HepG2 (cell line): ENCODE results near the gene SSPN. TPM values are rescaled to one million over a fixed set of nuclear protein-coding genes. Genes with fewer than 3 reads are reported as not detected.

ENCODE experiments used
- ATAC-seq: fragments of 200-7000 bp; cut with Tn5 transposase; 3 replicates; pipeline ENCODE4 v1.9.1; 2020; ENCODE audit warnings: mild to moderate bottlenecking, moderate library complexity
- BruUV-seq: library from RNA; stranded (reverse); fragments of 400-500 nt; replicated peaks from 2 replicates; lab custom pipeline; 2021; lab: Mats Ljungman, UMichigan
- CTCF ChIA-PET: fragments of 300-600 bp; formaldehyde crosslinking; extraction: SDS; loops from one replicate; lab custom pipeline; 2021; ENCODE audit warnings: low total read pairs, inconsistent platforms, low intra/inter-chr PET ratio; lab: Yijun Ruan, JAX
- POLR2A ChIA-PET: fragments of 350-600 bp; sonication (Branson Sonifier 250); formaldehyde crosslinking; loops from one replicate; lab custom pipeline; 2020; ENCODE audit warnings: antibody characterized with exemption, inconsistent platforms; lab: Yijun Ruan, JAX
- DNase-seq: peaks from one replicate; pipeline ENCODE4 v3.0.0-alpha.2; 2015; ENCODE audit warnings: low spot score
- FAIRE-seq: peaks from 3 replicates; lab custom pipeline; 2011; peaks lifted over from hg19 to GRCh38; lab: Jason Lieb, UNC
- H2AFZ ChIP-seq: one replicate; pipeline ENCODE4 v1.6.1; 2011; ENCODE audit warnings: low read length, inconsistent platforms
- H3K27ac ChIP-seq: fragments of 300-600 bp; 3 replicates; pipeline ENCODE4 v1.8.0; 2011; ENCODE audit warnings: mixed run types, mild to moderate bottlenecking, mixed read lengths, low read length, inconsistent platforms; ENCODE audit not compliant: insufficient read depth; ENCODE audit errors: extremely low read length
- H3K27me3 ChIP-seq, 2 experiments: fragments of 200-600 bp in 1 of 2; 2 replicates in 1 of 2; 3 replicates in 1 of 2; pipeline versions ENCODE4 v1.6.0 to v1.8.0; 2011; ENCODE audit warnings: low read length in 2 of 2, mild to moderate bottlenecking in 2 of 2, moderate library complexity in 2 of 2, inconsistent platforms in 1 of 2; ENCODE audit not compliant: insufficient read depth in 2 of 2, control insufficient read depth in 1 of 2
- H3K36me3 ChIP-seq, 2 experiments: fragments of 200-600 bp in 1 of 2; replicated peaks in 1 of 2; 2 replicates in 1 of 2; 3 replicates in 1 of 2; pipeline versions ENCODE4 v1.5.1 to v1.8.0; 2011; ENCODE audit warnings: low read length in 2 of 2, inconsistent platforms in 1 of 2; ENCODE audit not compliant: insufficient read depth in 2 of 2, control insufficient read depth in 1 of 2
- H3K4me1 ChIP-seq: 2 replicates; pipeline ENCODE4 v1.5.1; 2012; ENCODE audit warnings: low read length, inconsistent platforms; ENCODE audit not compliant: insufficient read depth
- H3K4me2 ChIP-seq: 2 replicates; pipeline ENCODE4 v1.6.0; 2011; ENCODE audit warnings: low read depth, low read length, inconsistent platforms
- H3K4me3 ChIP-seq, 3 experiments: fragments of 200-600 bp in 1 of 3; sonication (generic), shearing (Covaris generic) in 1 of 3; replicated peaks in 1 of 3; 2 replicates each; pipeline ENCODE4 v1.5.1; 2011 to 2016; ENCODE audit warnings: low read length in 3 of 3, inconsistent platforms in 2 of 3, low read depth in 2 of 3, mild to moderate bottlenecking in 2 of 3, control low read depth in 1 of 3, mixed read lengths in 1 of 3; ENCODE audit not compliant: insufficient read depth in 1 of 3
- H3K79me2 ChIP-seq: one replicate; pipeline ENCODE4 v1.6.1; 2011; ENCODE audit warnings: low read length, inconsistent platforms; ENCODE audit not compliant: insufficient read depth
- H3K9ac ChIP-seq: 2 replicates; pipeline ENCODE4 v1.6.0; 2011; ENCODE audit warnings: mild to moderate bottlenecking, low read depth, low read length, inconsistent platforms; ENCODE audit not compliant: insufficient read depth
- H3K9me3 ChIP-seq: 2 replicates; pipeline ENCODE4 v1.5.1; 2012; ENCODE audit warnings: mild to moderate bottlenecking, low read length
- H4K20me1 ChIP-seq: 2 replicates; pipeline ENCODE4 v1.6.0; 2011; ENCODE audit warnings: inconsistent platforms, mild to moderate bottlenecking, low read length, moderate library complexity; ENCODE audit not compliant: insufficient read depth
- ATF7-NPFF ChIP-seq: sonication (generic); formaldehyde crosslinking; IDR thresholded peaks from 2 replicates; pipeline ENCODE4 v1.8.1; 2023; ENCODE audit warnings: mild to moderate bottlenecking, low read depth, missing genetic modification reagents, moderate library complexity
- CCDC6 ChIP-seq: sonication (generic); formaldehyde crosslinking; IDR thresholded peaks from 2 replicates; pipeline ENCODE4 v1.8.1; 2022; ENCODE audit warnings: mild to moderate bottlenecking, missing genetic modification reagents, moderate library complexity
- DR1 ChIP-seq: sonication (generic); formaldehyde crosslinking; IDR thresholded peaks from 2 replicates; pipeline ENCODE4 v1.8.0; 2021; ENCODE audit warnings: mild to moderate bottlenecking, missing genetic modification reagents, inconsistent platforms
- FOXM1 ChIP-seq: sonication (generic); formaldehyde crosslinking; IDR thresholded peaks from 2 replicates; pipeline ENCODE4 v1.5.0; 2020; ENCODE audit warnings: missing genetic modification reagents
- HOXA7 ChIP-seq: sonication (generic); formaldehyde crosslinking; IDR thresholded peaks from 2 replicates; pipeline ENCODE4 v1.8.1; 2022; ENCODE audit warnings: mild to moderate bottlenecking, missing genetic modification reagents, moderate library complexity
- MEIS1 ChIP-seq: sonication (generic); formaldehyde crosslinking; IDR thresholded peaks from 2 replicates; pipeline ENCODE4 v1.9.0; 2021; ENCODE audit warnings: mild to moderate bottlenecking, missing genetic modification reagents, moderate library complexity, borderline replicate concordance
- ZBTB33 ChIP-seq: sonication (generic); formaldehyde crosslinking; IDR thresholded peaks from 2 replicates; pipeline ENCODE4 v1.4.0; 2020; ENCODE audit warnings: missing genetic modification reagents
- ZFAT ChIP-seq: sonication (generic); formaldehyde crosslinking; conservative IDR thresholded peaks from 2 replicates; pipeline ENCODE4 v1.8.1; 2023; ENCODE audit warnings: missing genetic modification reagents, inconsistent platforms
- ZFP36L2 ChIP-seq: sonication (generic); formaldehyde crosslinking; IDR thresholded peaks from 2 replicates; pipeline ENCODE4 v1.4.0; 2020; ENCODE audit warnings: missing genetic modification reagents
- ZNF230 ChIP-seq: sonication (generic); formaldehyde crosslinking; IDR thresholded peaks from 2 replicates; pipeline ENCODE4 v1.4.0; 2020; ENCODE audit warnings: mild to moderate bottlenecking, missing genetic modification reagents
- ZNF263 ChIP-seq: sonication (generic); formaldehyde crosslinking; IDR thresholded peaks from 2 replicates; pipeline ENCODE4 v1.4.0; 2020; ENCODE audit warnings: missing genetic modification reagents
- WGBS: methylation state at CpG from one replicate; pipeline ENCODE4 v1.1.6; 2017; ENCODE audit warnings: low lambda C conversion rate; 5-methylcytosine and 5-hydroxymethylcytosine counted together
- in situ Hi-C: cut with HindIII; loops from 2 replicates; pipeline ENCODE4 v1.10.0; 2017; ENCODE audit warnings: low pct_unique_long_range_greater_than_20kb; ENCODE audit not compliant: extremely low pct_ligation_motif_present
- intact Hi-C: fragments of 100-400 bp; cut with micrococcal nuclease; formaldehyde crosslinking; loops from one replicate; pipeline ENCODE4 v1.10.0; 2022; ENCODE audit not compliant: unreplicated experiment
- polyA plus RNA-seq, 8 experiments: library from polyadenylated mRNA; depleted of rRNA in 3 of 8; stranded (reverse) in 7 of 8; unstranded in 1 of 8; fragments of >200 nt; fragmentation: Illumina TruSeq in 4 of 8; extraction: Trizol in 4 of 8; gene quantifications; 2 replicates each; pipeline versions ENCODE4 v1.2.1 to v1.2.3, GENCODE V29; 2011 to 2016; ENCODE audit warnings: low read depth in 4 of 8, missing spikeins in 1 of 8, mixed read lengths in 1 of 8; ENCODE audit not compliant: insufficient read depth in 1 of 8
- total RNA-seq, 5 experiments: library from RNA; depleted of rRNA; stranded (reverse); fragments of >200 nt; fragmentation: Illumina TruSeq; extraction: Trizol; gene quantifications; 2 replicates each; pipeline ENCODE4 v1.2.3, GENCODE V29; 2016; ENCODE audit warnings: low read depth in 1 of 5
- TF ChIP-seq, protein P1 (sequence below): sonication (generic); formaldehyde crosslinking; IDR thresholded peaks from 2 replicates; pipeline ENCODE4 v1.8.0; 2022; ENCODE audit warnings: mild to moderate bottlenecking, missing genetic modification reagents, moderate library complexity

SSPN gene
- total and polyA plus RNA-seq, 2 of the 13 experiments (the other 11 are each of a cell fraction or from before 2014, with no cell fraction given) = not detected

GRCh38 chr12:26219736-26220135 lies 24.4 kb downstream of the SSPN start:
- no TSS peak for BruUV-seq
- in situ Hi-C loops (no loop called here), intact Hi-C loops (no loop called here)
- H3K4me2 ChIP-seq = no peak overlapping the region
- H2AFZ ChIP-seq = no peak overlapping the region
- no peak for ATAC-seq
- no peak for FAIRE-seq
- H3K36me3 ChIP-seq = no peaks in the 10 kb centered on the region
- no peaks in the 10 kb centered on the region for H3K4me1 ChIP-seq
- H3K27ac ChIP-seq = no peak overlapping the region
- ChIA-PET POLR2A (no interaction called here), CTCF (no interaction called here)
- no peak for TF ChIP-seq FOXM1 (CRISPR knock-in tag)
- no peak for TF ChIP-seq ZBTB33 (CRISPR knock-in tag)
- H3K9me3 ChIP-seq = no peaks in the 10 kb centered on the region
- 55% methylated on average over 6 of the region's 6 CpGs for WGBS
- no peak overlapping the region for H3K4me3 ChIP-seq
- H3K27me3 ChIP-seq = no peaks in the 10 kb centered on the region; a peak in 2 of 5 replicates
- no peak overlapping the region for H3K9ac ChIP-seq
- DNase-seq = no peak
- no peaks in the 10 kb centered on the region for H4K20me1 ChIP-seq
- H3K79me2 ChIP-seq = no peaks in the 10 kb centered on the region

GRCh38 chr12:26224657-26225056 lies 29.3 kb downstream of the SSPN start:
- Histone ChIP-seq H2AFZ (no peak overlapping the region), H3K9ac (no peak overlapping the region), H3K27ac (no peak overlapping the region), H3K4me3 (no peak overlapping the region), H3K36me3 (no peaks in the 10 kb centered on the region), H3K9me3 (no peaks in the 10 kb centered on the region), H3K4me1 (peaks cover 6% of the 10 kb centered on the region; the same call in 1 of the 2 replicates), H3K4me2 (no peak overlapping the region), H3K27me3 (peaks cover 6 to 29% of the 10 kb centered on the region in 2 experiments; a peak in 4 of 5 replicates), H4K20me1 (no peaks in the 10 kb centered on the region), H3K79me2 (no peaks in the 10 kb centered on the region)
- in situ Hi-C loops = no loop called here
- no TSS peak for BruUV-seq
- ChIA-PET POLR2A (no interaction called here), CTCF (no interaction called here)
- TF ChIP-seq MEIS1 (CRISPR knock-in tag) (no peak), HOXA7 (no peak), DR1 (CRISPR knock-in tag) (no peak), ZNF230 (CRISPR knock-in tag) (no peak), CCDC6 (CRISPR knock-in tag) (no peak), ZNF263 (CRISPR knock-in tag) (no peak), ZFP36L2 (CRISPR knock-in tag) (no peak), ZFAT (CRISPR knock-in tag) (no peak), ATF7-NPFF (CRISPR knock-in tag) (no peak)
- TF ChIP-seq, protein P1, sequence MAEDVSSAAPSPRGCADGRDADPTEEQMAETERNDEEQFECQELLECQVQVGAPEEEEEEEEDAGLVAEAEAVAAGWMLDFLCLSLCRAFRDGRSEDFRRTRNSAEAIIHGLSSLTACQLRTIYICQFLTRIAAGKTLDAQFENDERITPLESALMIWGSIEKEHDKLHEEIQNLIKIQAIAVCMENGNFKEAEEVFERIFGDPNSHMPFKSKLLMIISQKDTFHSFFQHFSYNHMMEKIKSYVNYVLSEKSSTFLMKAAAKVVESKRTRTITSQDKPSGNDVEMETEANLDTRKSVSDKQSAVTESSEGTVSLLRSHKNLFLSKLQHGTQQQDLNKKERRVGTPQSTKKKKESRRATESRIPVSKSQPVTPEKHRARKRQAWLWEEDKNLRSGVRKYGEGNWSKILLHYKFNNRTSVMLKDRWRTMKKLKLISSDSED (CRISPR knock-in tag) = no peak
- no peak for FAIRE-seq
- no peak for ATAC-seq
- DNase-seq = no peak
- WGBS = 52% methylated on average over 5 of the region's 5 CpGs
- intact Hi-C loops = no loop called here
